Mesenchymal stem cell (in vitro differentiated cells and primary cell): Measurements from ENCODE around the gene MIPEP.

ENCODE experiments used
- DNase-seq: peaks from one replicate; pipeline ENCODE4 v3.0.0-alpha.2; 2013
- H2AFZ ChIP-seq: one replicate; pipeline ENCODE4 v1.6.1; 2013; ENCODE audit warnings: low read depth, mild to moderate bottlenecking, control low read depth, inconsistent platforms, low read length, moderate library complexity
- H2AK5ac ChIP-seq: 2 replicates; pipeline ENCODE4 v1.6.1; 2013; ENCODE audit warnings: low read length, moderate library complexity, mild to moderate bottlenecking, inconsistent platforms; ENCODE audit not compliant: severe bottlenecking
- H2BK120ac ChIP-seq: one replicate; pipeline ENCODE4 v1.6.1; 2013; ENCODE audit warnings: low read depth, mild to moderate bottlenecking, inconsistent platforms, low read length, moderate library complexity
- H2BK12ac ChIP-seq, 2 experiments: one replicate each; pipeline ENCODE4 v1.6.1; 2013; ENCODE audit warnings: inconsistent platforms in 2 of 2, low read length in 2 of 2, mild to moderate bottlenecking in 2 of 2, moderate library complexity in 2 of 2, control low read depth in 1 of 2
- H2BK15ac ChIP-seq: one replicate; pipeline ENCODE4 v1.6.1; 2013; ENCODE audit warnings: mild to moderate bottlenecking, low read depth, inconsistent platforms; ENCODE audit not compliant: poor library complexity, severe bottlenecking
- H2BK5ac ChIP-seq: 2 replicates; pipeline ENCODE4 v1.6.1; 2013; ENCODE audit warnings: low read depth, mild to moderate bottlenecking, low read length, control low read depth, inconsistent platforms; ENCODE audit not compliant: poor library complexity, severe bottlenecking
- H3K14ac ChIP-seq, 2 experiments: one replicate each; pipeline ENCODE4 v1.6.1; 2013; ENCODE audit warnings: inconsistent platforms in 2 of 2, low read length in 2 of 2, control low read depth in 1 of 2, mild to moderate bottlenecking in 1 of 2, moderate library complexity in 1 of 2
- H3K18ac ChIP-seq, 2 experiments: one replicate each; pipeline ENCODE4 v1.6.1; 2013; ENCODE audit warnings: inconsistent platforms in 2 of 2, low read length in 2 of 2, control low read depth in 1 of 2, low read depth in 1 of 2, mild to moderate bottlenecking in 1 of 2
- H3K23ac ChIP-seq, 2 experiments: one replicate each; pipeline ENCODE4 v1.6.1; 2013; ENCODE audit warnings: inconsistent platforms in 2 of 2, low read length in 2 of 2, mild to moderate bottlenecking in 2 of 2, moderate library complexity in 2 of 2, control low read depth in 1 of 2
- H3K27ac ChIP-seq: 2 replicates; pipeline ENCODE4 v1.5.1; 2013; ENCODE audit warnings: mild to moderate bottlenecking, moderate library complexity, low read length, control low read depth, inconsistent platforms; ENCODE audit not compliant: poor library complexity, severe bottlenecking
- H3K27me3 ChIP-seq, 2 experiments: 2 replicates each; pipeline versions ENCODE4 v1.6.1 to v1.7.0; 2013; ENCODE audit warnings: low read length in 2 of 2, mild to moderate bottlenecking in 2 of 2, moderate library complexity in 2 of 2, control low read depth in 1 of 2, inconsistent platforms in 1 of 2; ENCODE audit not compliant: control insufficient read depth in 1 of 2, insufficient read depth in 1 of 2
- H3K36me3 ChIP-seq, 2 experiments: 2 replicates each; pipeline versions ENCODE4 v1.6.1 to v1.7.0; 2013; ENCODE audit warnings: low read length in 2 of 2, control low read depth in 1 of 2, inconsistent platforms in 1 of 2, low read depth in 1 of 2, mild to moderate bottlenecking in 1 of 2; ENCODE audit not compliant: insufficient read depth in 2 of 2, control insufficient read depth in 1 of 2
- H3K4ac ChIP-seq, 2 experiments: one replicate each; pipeline ENCODE4 v1.6.1; 2013; ENCODE audit warnings: inconsistent platforms in 2 of 2, low read length in 2 of 2, mild to moderate bottlenecking in 2 of 2, moderate library complexity in 2 of 2, control low read depth in 1 of 2, low read depth in 1 of 2
- H3K4me1 ChIP-seq: 2 replicates; pipeline ENCODE4 v1.6.1; 2013; ENCODE audit warnings: low read depth, low read length, control low read depth; ENCODE audit not compliant: control insufficient read depth, insufficient read depth
- H3K4me2 ChIP-seq: 2 replicates; pipeline ENCODE4 v1.6.1; 2013; ENCODE audit warnings: low read length, mild to moderate bottlenecking, inconsistent platforms; ENCODE audit not compliant: poor library complexity, severe bottlenecking
- H3K4me3 ChIP-seq, 2 experiments: 2 replicates each; pipeline versions ENCODE4 v1.5.1 to v1.7.0; 2013; ENCODE audit warnings: low read length in 2 of 2, mild to moderate bottlenecking in 2 of 2, control low read depth in 1 of 2, low read depth in 1 of 2; ENCODE audit not compliant: insufficient read depth in 1 of 2
- H3K79me1 ChIP-seq: replicated peaks from 2 replicates; pipeline ENCODE4 v1.6.1; 2013; ENCODE audit warnings: mild to moderate bottlenecking, control low read depth, low read length, inconsistent platforms; ENCODE audit not compliant: poor library complexity, severe bottlenecking
- H3K9ac ChIP-seq: 2 replicates; pipeline ENCODE4 v1.7.0; 2013; ENCODE audit warnings: mild to moderate bottlenecking, low read length, moderate library complexity
- H3K9me3 ChIP-seq: 2 replicates; pipeline ENCODE4 v1.7.0; 2013; ENCODE audit warnings: mild to moderate bottlenecking, low read length; ENCODE audit not compliant: control insufficient read depth
- H4K8ac ChIP-seq: one replicate; pipeline ENCODE4 v1.6.1; 2013; ENCODE audit warnings: inconsistent platforms, mild to moderate bottlenecking, low read length, moderate library complexity
- H4K91ac ChIP-seq: one replicate; pipeline ENCODE4 v1.6.1; 2013; ENCODE audit warnings: mild to moderate bottlenecking, low read length, inconsistent platforms
- WGBS: methylation state at CpG from one replicate; pipeline ENCODE4 v1.1.7; 2013; ENCODE audit warnings: mixed read lengths; 5-methylcytosine and 5-hydroxymethylcytosine counted together

The MIPEP gene

GRCh38 chr13:23686948-23687347 lies 202.3 kb downstream of the MIPEP start:
- H2BK5ac ChIP-seq: no peak overlapping the region
- no peak overlapping the region for H3K4me2 ChIP-seq
- WGBS: 90% methylated on average over 3 of the region's 3 CpGs
- no peak overlapping the region for H2BK120ac ChIP-seq
- H3K18ac ChIP-seq: no peak overlapping the region
- H3K27me3 ChIP-seq: no peaks in the 10 kb centered on the region
- no peak for DNase-seq
- no peak overlapping the region for H3K27ac ChIP-seq
- no peaks in the 10 kb centered on the region for H3K79me1 ChIP-seq
- H2BK15ac ChIP-seq: no peak overlapping the region
- peaks cover 14% of the 10 kb centered on the region for H3K9me3 ChIP-seq
- no peak overlapping the region for H3K14ac ChIP-seq
- no peak overlapping the region for H4K91ac ChIP-seq
- no peak overlapping the region for H2BK12ac ChIP-seq
- H3K36me3 ChIP-seq: no peaks in the 10 kb centered on the region
- H4K8ac ChIP-seq: no peak overlapping the region
- no peak overlapping the region for H3K4ac ChIP-seq
- H3K9ac ChIP-seq: no peak overlapping the region
- no peak overlapping the region for H3K23ac ChIP-seq
- H3K4me3 ChIP-seq: no peak overlapping the region
- H2AFZ ChIP-seq: no peak overlapping the region
- H2AK5ac ChIP-seq: no peak overlapping the region
- H3K4me1 ChIP-seq: peaks cover 6% of the 10 kb centered on the region

DNA sequence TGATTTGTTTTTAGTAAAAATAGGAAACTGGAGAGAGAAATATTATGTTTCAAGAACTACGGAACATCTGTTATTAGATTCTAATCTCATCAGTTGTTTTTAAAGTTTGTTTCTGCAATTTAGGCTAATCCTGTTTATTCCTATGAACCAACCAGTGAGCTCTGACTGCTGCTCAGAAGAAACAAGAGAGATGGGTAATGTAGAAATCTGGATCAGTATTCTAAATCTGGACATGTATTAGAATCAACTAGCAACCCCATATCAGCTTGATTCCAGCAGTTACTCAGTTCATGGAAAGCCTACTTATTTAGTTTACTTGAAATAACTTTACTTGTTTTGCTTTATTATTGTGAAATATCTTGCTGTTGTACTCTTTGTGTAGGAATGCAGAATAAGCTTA lies 203.8 kb downstream of the MIPEP start:
- no peak overlapping the region for H2BK15ac ChIP-seq
- WGBS: 71% methylated on average over 1 of the region's 1 CpG
- H3K79me1 ChIP-seq: no peaks in the 10 kb centered on the region
- no peak overlapping the region for H3K9ac ChIP-seq
- no peak overlapping the region for H2BK120ac ChIP-seq
- H3K18ac ChIP-seq: no peak overlapping the region
- no peak overlapping the region for H2AFZ ChIP-seq
- H3K4ac ChIP-seq: no peak overlapping the region
- H2BK12ac ChIP-seq: no peak overlapping the region
- H3K4me1 ChIP-seq: peaks cover 8% of the 10 kb centered on the region
- no peak overlapping the region for H2BK5ac ChIP-seq
- H3K23ac ChIP-seq: no peak overlapping the region
- DNase-seq: no peak
- H3K27me3 ChIP-seq: no peaks in the 10 kb centered on the region
- no peak overlapping the region for H4K8ac ChIP-seq
- no peak overlapping the region for H3K27ac ChIP-seq
- H3K14ac ChIP-seq: no peak overlapping the region
- peaks cover 14% of the 10 kb centered on the region for H3K9me3 ChIP-seq
- H4K91ac ChIP-seq: no peak overlapping the region
- no peak overlapping the region for H2AK5ac ChIP-seq
- H3K4me2 ChIP-seq: no peak overlapping the region
- no peak overlapping the region for H3K4me3 ChIP-seq
- no peaks in the 10 kb centered on the region for H3K36me3 ChIP-seq

- no peak overlapping the region for H3K4ac ChIP-seq
- H2AK5ac ChIP-seq: no peak overlapping the region
- peaks cover 12% of the 10 kb centered on the region for H3K4me1 ChIP-seq
- no peak overlapping the region for H2AFZ ChIP-seq
- H3K14ac ChIP-seq: no peak overlapping the region
- H3K9ac ChIP-seq: no peak overlapping the region
- no peaks in the 10 kb centered on the region for H3K36me3 ChIP-seq
- no peaks in the 10 kb centered on the region for H3K79me1 ChIP-seq
- H2BK120ac ChIP-seq: no peak overlapping the region
- H4K8ac ChIP-seq: no peak overlapping the region
- no peak overlapping the region for H3K18ac ChIP-seq
- no peak overlapping the region for H2BK15ac ChIP-seq
- H2BK12ac ChIP-seq: no peak overlapping the region
- peaks cover 0 to 3% of the 10 kb centered on the region in 2 experiments for H3K27me3 ChIP-seq
- no peak overlapping the region for H2BK5ac ChIP-seq
- no peak overlapping the region for H3K27ac ChIP-seq
- peaks cover 14% of the 10 kb centered on the region for H3K9me3 ChIP-seq
- no peak overlapping the region for H3K4me2 ChIP-seq
- 100% methylated on average over 1 of the region's 2 CpGs for WGBS
- no peak overlapping the region for H4K91ac ChIP-seq
- DNase-seq: no peak
- H3K23ac ChIP-seq: no peak overlapping the region
- H3K4me3 ChIP-seq: no peak overlapping the region
Observed at GRCh38 chr13:23684647-23685046, 204.6 kb downstream of the MIPEP start.

GRCh38 chr13:23683084-23683483 lies 206.1 kb downstream of the MIPEP start:
- Histone ChIP-seq H3K4me2 (no peak overlapping the region), H3K18ac (no peak overlapping the region), H3K23ac (no peak overlapping the region), H3K14ac (no peak overlapping the region), H2BK120ac (no peak overlapping the region), H3K9me3 (peaks cover 14% of the 10 kb centered on the region), H2AK5ac (peak overlapping the region; percentile 44), H3K4me1 (peaks cover 16% of the 10 kb centered on the region), H4K91ac (no peak overlapping the region), H2AFZ (no peak overlapping the region), H3K79me1 (no peaks in the 10 kb centered on the region), H2BK5ac (no peak overlapping the region), H2BK15ac (no peak overlapping the region), H4K8ac (no peak overlapping the region), H3K36me3 (no peaks in the 10 kb centered on the region), H3K9ac (no peak overlapping the region), H3K27me3 (peaks cover 0 to 4% of the 10 kb centered on the region in 2 experiments), H3K4me3 (no peak overlapping the region), H3K4ac (no peak overlapping the region), H3K27ac (no peak overlapping the region), H2BK12ac (no peak overlapping the region)
- no peak for DNase-seq
- WGBS: 77% methylated on average over 4 of the region's 4 CpGs
